Liver (tissue), 9 donors: ENCODE results near the gene TIMM13. TPM values are rescaled to one million over a fixed set of nuclear protein-coding genes. Genes with fewer than 3 reads are reported as not detected.

Experiments used
- DNase-seq: peaks from one replicate; pipeline ENCODE4 v3.0.0-alpha.2; 2017; ENCODE audit warnings: low spot score
- H3K27ac ChIP-seq, 2 donors: one replicate each; pipeline ENCODE4 v1.7.0; 2013; ENCODE audit warnings: inconsistent platforms in 2 of 2, low read length in 2 of 2, control low read depth in 1 of 2, low read depth in 1 of 2, mild to moderate bottlenecking in 1 of 2
- H3K27me3 ChIP-seq, 4 donors: one replicate each; pipeline versions ENCODE4 v1.6.1 to v1.7.0; 2013; ENCODE audit warnings: low read length in 3 of 4, inconsistent platforms in 1 of 4, mild to moderate bottlenecking in 1 of 4, moderate library complexity in 1 of 4; ENCODE audit not compliant: control insufficient read depth in 4 of 4, insufficient read depth in 4 of 4
- H3K36me3 ChIP-seq, 4 donors: one replicate each; pipeline versions ENCODE4 v1.6.1 to v1.7.0; 2013; ENCODE audit warnings: low read length in 3 of 4, mild to moderate bottlenecking in 3 of 4, low read depth in 1 of 4, moderate library complexity in 1 of 4; ENCODE audit not compliant: control insufficient read depth in 4 of 4, insufficient read depth in 3 of 4
- H3K4me1 ChIP-seq, 4 donors: one replicate each; pipeline versions ENCODE4 v1.6.1 to v1.7.0; 2013; ENCODE audit warnings: low read length in 3 of 4, mild to moderate bottlenecking in 3 of 4, moderate library complexity in 1 of 4; ENCODE audit not compliant: control insufficient read depth in 4 of 4, insufficient read depth in 4 of 4
- H3K4me3 ChIP-seq, 3 donors: one replicate each; pipeline versions ENCODE4 v1.6.1 to v1.7.0; 2013; ENCODE audit warnings: low read length in 3 of 3, control low read depth in 1 of 3, low read depth in 1 of 3, mild to moderate bottlenecking in 1 of 3
- H3K9ac ChIP-seq, 2 donors: one replicate each; pipeline ENCODE4 v1.7.0; 2013; ENCODE audit warnings: low read length in 2 of 2, mild to moderate bottlenecking in 2 of 2, moderate library complexity in 2 of 2, control low read depth in 1 of 2, low read depth in 1 of 2
- H3K9me3 ChIP-seq, 4 donors: one replicate each; pipeline versions ENCODE4 v1.6.1 to v1.7.0; 2013; ENCODE audit warnings: low read length in 3 of 4; ENCODE audit not compliant: control insufficient read depth in 4 of 4
- EGR1 ChIP-seq, 2 donors: IDR thresholded peaks; 2 replicates each; pipeline ENCODE4 v1.6.1; 2016 to 2018; ENCODE audit warnings: antibody characterized with exemption in 2 of 2, low read depth in 2 of 2
- FOXA1 ChIP-seq: IDR thresholded peaks from 2 replicates; pipeline ENCODE4 v1.6.1; 2016; ENCODE audit warnings: antibody characterized with exemption
- FOXA2 ChIP-seq: IDR thresholded peaks from 2 replicates; pipeline ENCODE4 v1.6.1; 2016; ENCODE audit warnings: antibody characterized with exemption
- GABPA ChIP-seq, 2 donors: IDR thresholded peaks in 1 of 2; conservative IDR thresholded peaks in 1 of 2; 2 replicates each; pipeline ENCODE4 v1.6.1; 2016; ENCODE audit warnings: antibody characterized with exemption in 2 of 2, mild to moderate bottlenecking in 1 of 2, moderate library complexity in 1 of 2
- HNF4G ChIP-seq: IDR thresholded peaks from 2 replicates; pipeline ENCODE4 v1.6.1; 2016; ENCODE audit warnings: antibody characterized with exemption
- JUND ChIP-seq, 2 donors: IDR thresholded peaks; 2 replicates each; pipeline ENCODE4 v1.6.1; 2016; ENCODE audit warnings: antibody characterized with exemption in 2 of 2
- NR2F2 ChIP-seq: IDR thresholded peaks from 2 replicates; pipeline ENCODE4 v1.6.1; 2016; ENCODE audit warnings: antibody characterized with exemption
- RAD21 ChIP-seq, 2 donors: IDR thresholded peaks; 2 replicates each; pipeline ENCODE4 v1.6.1; 2016; ENCODE audit warnings: antibody characterized with exemption in 2 of 2, mild to moderate bottlenecking in 2 of 2
- RXRA ChIP-seq, 2 donors: IDR thresholded peaks; 2 replicates each; pipeline ENCODE4 v1.6.1; 2017 to 2018; ENCODE audit warnings: antibody characterized with exemption in 2 of 2, mild to moderate bottlenecking in 1 of 2
- SP1 ChIP-seq: IDR thresholded peaks from 2 replicates; pipeline ENCODE4 v1.6.1; 2018; ENCODE audit warnings: antibody characterized with exemption, mild to moderate bottlenecking
- TAF1 ChIP-seq: conservative IDR thresholded peaks from 2 replicates; pipeline ENCODE4 v1.6.1; 2016; ENCODE audit warnings: antibody characterized with exemption, mild to moderate bottlenecking
- WGBS: extraction: QIAGEN DNeasy Blood & Tissue Kit; methylation state at CpG from one replicate; pipeline ENCODE4 v1.1.7; 2013; 5-methylcytosine and 5-hydroxymethylcytosine counted together
- polyA plus RNA-seq, 2 donors: library from polyadenylated mRNA; stranded (reverse) in 1 of 2; unstranded in 1 of 2; fragments of 200-250 nt in 1 of 2; fragments of >200 nt in 1 of 2; fragmentation: Nextera tagmentation in 1 of 2; extraction: Ambion mirVana in 1 of 2; gene quantifications; one replicate each; pipeline versions ENCODE4 v1.2.1 to v1.2.3, GENCODE V29; 2013 to 2015
- total RNA-seq, 2 donors: library from RNA; depleted of rRNA; stranded (reverse); fragments of >200 nt; gene quantifications; one replicate each; pipeline ENCODE4 v1.2.3, GENCODE V29; 2014
- TF ChIP-seq, protein P1 (sequence below): IDR thresholded peaks from 2 replicates; pipeline ENCODE4 v1.6.1; 2016; ENCODE audit warnings: antibody characterized with exemption
- TF ChIP-seq, protein P2 (sequence below): IDR thresholded peaks from 2 replicates; pipeline ENCODE4 v1.6.1; 2016; ENCODE audit warnings: antibody characterized with exemption
- TF ChIP-seq, protein P3 (sequence below): IDR thresholded peaks from 2 replicates; pipeline ENCODE4 v1.6.1; 2016; ENCODE audit warnings: antibody characterized with exemption
- TF ChIP-seq, protein P4 (sequence below): fragments of 150-350 bp; IDR thresholded peaks from 2 replicates; pipeline ENCODE4 v1.5.1; 2017; ENCODE audit warnings: improper control_type of control experiment, low read depth, low read length; ENCODE audit not compliant: missing input control
- donor health status: healthy.
- donor health status: healthy.
- donor health status: healthy.
- donor health status: healthy.
- donor health status: healthy.

Gene TIMM13
- total and polyA plus RNA-seq, 4 donors = 21.6 to 137 (median 43.4) TPM

DNA sequence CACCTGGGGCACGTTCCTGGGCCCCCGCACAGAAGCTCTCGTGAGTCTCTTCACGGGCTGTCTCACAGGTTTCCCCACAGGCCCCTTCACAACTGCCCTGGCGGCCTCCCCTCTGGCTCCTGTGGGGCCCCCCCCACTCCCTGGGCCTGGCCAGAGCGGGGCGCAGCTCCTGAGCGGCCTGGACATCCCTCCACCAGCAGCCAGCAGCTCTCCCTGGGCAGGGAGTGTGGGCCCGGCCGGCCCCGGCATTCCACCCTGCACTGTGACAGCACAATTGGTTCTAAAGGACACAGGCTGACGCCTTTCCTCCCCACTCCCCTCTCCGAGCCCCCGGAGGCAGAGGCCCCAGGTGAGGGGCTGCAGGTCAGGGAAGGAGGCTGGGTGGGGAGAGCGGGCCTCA, 9.5 kb upstream of the TIMM13 start (continued):
- TF ChIP-seq, protein P1, sequence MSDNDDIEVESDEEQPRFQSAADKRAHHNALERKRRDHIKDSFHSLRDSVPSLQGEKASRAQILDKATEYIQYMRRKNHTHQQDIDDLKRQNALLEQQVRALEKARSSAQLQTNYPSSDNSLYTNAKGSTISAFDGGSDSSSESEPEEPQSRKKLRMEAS = no peak
- TF ChIP-seq FOXA2 = no peak
- TF ChIP-seq RXRA (IDR thresholded peaks at IDR 0.05) = no peak
- no peak for TF ChIP-seq HNF4G
- TF ChIP-seq EGR1 (IDR thresholded peaks at IDR 0.05; ENCODE audit: low read depth in 2 of 2) = no peak

DNA sequence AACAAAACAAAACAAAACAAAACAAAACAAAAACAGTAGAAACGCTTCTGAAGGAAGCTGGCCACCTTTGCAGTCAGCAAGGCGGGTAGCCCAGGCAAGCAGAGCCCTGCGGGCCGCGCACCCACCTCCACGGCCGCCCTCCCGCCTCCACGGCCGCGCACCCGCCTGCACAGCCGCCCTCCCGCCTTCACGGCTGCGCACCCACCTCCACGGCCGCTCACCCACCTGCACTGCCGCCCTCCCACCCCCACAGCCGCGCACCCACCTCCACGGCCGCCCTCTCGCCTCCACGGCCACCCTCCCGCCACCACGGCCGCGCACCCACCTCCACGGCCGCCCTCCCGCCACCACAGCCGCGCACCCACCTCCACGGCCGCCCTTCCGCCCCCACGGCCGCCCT, 9.0 kb upstream of the TIMM13 start:
- H3K36me3 ChIP-seq = peaks cover 0 to 21% (median 10%) of the 10 kb centered on the region in 4 donors
- no peak overlapping the region for H3K9ac ChIP-seq
- H3K9me3 ChIP-seq = no peaks in the 10 kb centered on the region
- no peaks in the 10 kb centered on the region for H3K4me1 ChIP-seq
- H3K27me3 ChIP-seq = no peaks in the 10 kb centered on the region
- TF ChIP-seq JUND (IDR thresholded peaks at IDR 0.05) = no peak
- TF ChIP-seq EGR1 (IDR thresholded peaks at IDR 0.05; ENCODE audit: low read depth in 2 of 2) = no peak
- TF ChIP-seq, protein P2, sequence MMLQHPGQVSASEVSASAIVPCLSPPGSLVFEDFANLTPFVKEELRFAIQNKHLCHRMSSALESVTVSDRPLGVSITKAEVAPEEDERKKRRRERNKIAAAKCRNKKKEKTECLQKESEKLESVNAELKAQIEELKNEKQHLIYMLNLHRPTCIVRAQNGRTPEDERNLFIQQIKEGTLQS = no peak
- TF ChIP-seq, protein P1 = no peak
- no peak for TF ChIP-seq FOXA1
- TF ChIP-seq TAF1 = no peak
- no peak overlapping the region for H3K27ac ChIP-seq
- H3K4me3 ChIP-seq = no peak overlapping the region
- WGBS = 98% methylated on average over 39 of the region's 39 CpGs
- DNase-seq = no peak

DNA sequence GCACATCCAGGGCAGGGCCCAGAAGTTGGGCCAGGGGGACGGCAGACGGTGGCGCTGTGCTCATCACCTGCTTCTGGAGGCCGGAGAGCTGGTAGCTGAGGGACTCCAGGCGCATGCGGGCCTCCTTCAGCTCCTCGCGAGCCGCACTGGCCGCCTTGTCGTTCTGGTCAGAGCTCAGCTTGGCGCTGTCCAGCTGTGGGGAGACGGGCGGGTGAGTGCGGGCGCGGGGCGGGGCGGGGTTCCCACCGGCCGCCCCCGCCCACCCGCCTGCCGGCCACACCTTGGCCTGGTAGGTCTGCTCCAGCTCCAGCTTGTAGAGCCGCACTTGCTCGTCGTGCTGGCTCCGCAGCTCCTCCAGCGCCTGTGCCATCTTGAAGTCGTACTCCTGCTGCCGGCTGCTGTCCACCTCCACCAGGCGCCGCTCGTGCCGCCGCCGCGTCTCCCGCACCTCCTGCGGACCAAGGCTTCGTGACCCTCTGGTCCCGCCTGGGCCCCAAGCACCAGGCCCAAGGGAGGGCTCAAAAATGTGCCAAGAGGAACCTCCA, 7.4 kb upstream of the TIMM13 start:
- Histone ChIP-seq H3K9ac (no peak overlapping the region), H3K4me3 (no peak overlapping the region), H3K9me3 (no peaks in the 10 kb centered on the region), H3K27ac (no peak overlapping the region), H3K36me3 (peaks cover 0 to 22% (median 8%) of the 10 kb centered on the region in 4 donors), H3K27me3 (no peaks in the 10 kb centered on the region), H3K4me1 (no peaks in the 10 kb centered on the region)
- WGBS = 96% methylated on average over 42 of the region's 42 CpGs
- DNase-seq = no peak
- no peak for TF ChIP-seq HNF4G
- TF ChIP-seq, protein P3, sequence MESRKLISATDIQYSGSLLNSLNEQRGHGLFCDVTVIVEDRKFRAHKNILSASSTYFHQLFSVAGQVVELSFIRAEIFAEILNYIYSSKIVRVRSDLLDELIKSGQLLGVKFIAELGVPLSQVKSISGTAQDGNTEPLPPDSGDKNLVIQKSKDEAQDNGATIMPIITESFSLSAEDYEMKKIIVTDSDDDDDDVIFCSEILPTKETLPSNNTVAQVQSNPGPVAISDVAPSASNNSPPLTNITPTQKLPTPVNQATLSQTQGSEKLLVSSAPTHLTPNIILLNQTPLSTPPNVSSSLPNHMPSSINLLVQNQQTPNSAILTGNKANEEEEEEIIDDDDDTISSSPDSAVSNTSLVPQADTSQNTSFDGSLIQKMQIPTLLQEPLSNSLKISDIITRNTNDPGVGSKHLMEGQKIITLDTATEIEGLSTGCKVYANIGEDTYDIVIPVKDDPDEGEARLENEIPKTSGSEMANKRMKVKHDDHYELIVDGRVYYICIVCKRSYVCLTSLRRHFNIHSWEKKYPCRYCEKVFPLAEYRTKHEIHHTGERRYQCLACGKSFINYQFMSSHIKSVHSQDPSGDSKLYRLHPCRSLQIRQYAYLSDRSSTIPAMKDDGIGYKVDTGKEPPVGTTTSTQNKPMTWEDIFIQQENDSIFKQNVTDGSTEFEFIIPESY = no peak
- TF ChIP-seq FOXA2 = no peak
- TF ChIP-seq, protein P2 = no peak

DNA sequence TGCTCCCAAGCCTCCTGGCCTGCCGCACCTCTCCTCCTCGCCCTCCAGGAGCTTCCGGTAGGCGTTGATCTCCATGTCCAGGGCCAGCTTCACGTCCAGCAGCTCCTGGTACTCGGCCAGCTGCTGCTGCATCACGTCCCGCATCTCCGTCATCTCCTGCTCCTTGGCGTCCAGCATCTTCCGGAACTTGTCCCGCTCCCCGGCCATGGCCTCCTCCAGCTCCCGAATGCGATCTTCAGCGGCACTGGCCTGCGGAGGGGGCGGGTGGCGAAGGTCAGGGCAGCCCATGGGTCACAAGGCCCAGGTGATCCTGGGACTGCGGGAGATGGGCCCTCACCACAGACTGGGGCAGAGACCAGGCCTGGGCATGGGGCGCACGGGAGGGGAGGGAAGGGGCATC, 6.9 kb upstream of the TIMM13 start:
- WGBS = 97% methylated on average over 22 of the region's 22 CpGs
- Histone ChIP-seq H3K27ac (no peak overlapping the region), H3K4me1 (no peaks in the 10 kb centered on the region), H3K9me3 (no peaks in the 10 kb centered on the region), H3K27me3 (no peaks in the 10 kb centered on the region), H3K36me3 (peaks cover 0 to 22% (median 8%) of the 10 kb centered on the region in 4 donors), H3K4me3 (no peak overlapping the region), H3K9ac (no peak overlapping the region)
- DNase-seq = no peak
- TF ChIP-seq, protein P3 = no peak
- TF ChIP-seq RXRA (IDR thresholded peaks at IDR 0.05) (no peak), FOXA1 (no peak), GABPA (IDR thresholded peaks at IDR 0.05 in 1 of 2, conservative IDR thresholded peaks at IDR 0.05 in 1 of 2) (no peak), NR2F2 (no peak), TAF1 (no peak), EGR1 (IDR thresholded peaks at IDR 0.05; ENCODE audit: low read depth in 2 of 2) (no peak), SP1 (no peak), RAD21 (IDR thresholded peaks at IDR 0.05) (no peak), JUND (IDR thresholded peaks at IDR 0.05) (no peak)
- TF ChIP-seq, protein P1 = no peak
- TF ChIP-seq, protein P4, sequence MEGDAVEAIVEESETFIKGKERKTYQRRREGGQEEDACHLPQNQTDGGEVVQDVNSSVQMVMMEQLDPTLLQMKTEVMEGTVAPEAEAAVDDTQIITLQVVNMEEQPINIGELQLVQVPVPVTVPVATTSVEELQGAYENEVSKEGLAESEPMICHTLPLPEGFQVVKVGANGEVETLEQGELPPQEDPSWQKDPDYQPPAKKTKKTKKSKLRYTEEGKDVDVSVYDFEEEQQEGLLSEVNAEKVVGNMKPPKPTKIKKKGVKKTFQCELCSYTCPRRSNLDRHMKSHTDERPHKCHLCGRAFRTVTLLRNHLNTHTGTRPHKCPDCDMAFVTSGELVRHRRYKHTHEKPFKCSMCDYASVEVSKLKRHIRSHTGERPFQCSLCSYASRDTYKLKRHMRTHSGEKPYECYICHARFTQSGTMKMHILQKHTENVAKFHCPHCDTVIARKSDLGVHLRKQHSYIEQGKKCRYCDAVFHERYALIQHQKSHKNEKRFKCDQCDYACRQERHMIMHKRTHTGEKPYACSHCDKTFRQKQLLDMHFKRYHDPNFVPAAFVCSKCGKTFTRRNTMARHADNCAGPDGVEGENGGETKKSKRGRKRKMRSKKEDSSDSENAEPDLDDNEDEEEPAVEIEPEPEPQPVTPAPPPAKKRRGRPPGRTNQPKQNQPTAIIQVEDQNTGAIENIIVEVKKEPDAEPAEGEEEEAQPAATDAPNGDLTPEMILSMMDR = no peak
- TF ChIP-seq, protein P2 = no peak
